Sigmoid colon (tissue), 7 donors: ENCODE data around the gene CA9. TPM values are rescaled to one million over a fixed set of nuclear protein-coding genes. Genes with fewer than 3 reads are reported as not detected.

ENCODE experiments used
- DNase-seq: peaks from one replicate; pipeline ENCODE4 v3.0.0-alpha.2; 2019
- H3K27ac ChIP-seq, 4 donors: fragments of 200-600 bp; sonication (generic); one replicate each; pipeline ENCODE4 v1.5.1; 2016 to 2019; ENCODE audit warnings: mild to moderate bottlenecking in 1 of 4
- H3K27me3 ChIP-seq, 3 donors: fragments of 200-600 bp; sonication (generic); one replicate each; pipeline ENCODE4 v1.5.1; 2019; ENCODE audit warnings: mild to moderate bottlenecking in 1 of 3
- H3K36me3 ChIP-seq, 4 donors: fragments of 200-600 bp; sonication (generic); one replicate each; pipeline ENCODE4 v1.5.1; 2016 to 2019
- H3K4me1 ChIP-seq, 4 donors: fragments of 200-600 bp; sonication (generic); one replicate each; pipeline ENCODE4 v1.5.1; 2017 to 2019
- H3K4me3 ChIP-seq, 4 donors: fragments of 200-600 bp; sonication (generic); one replicate each; pipeline ENCODE4 v1.5.1; 2017 to 2019; ENCODE audit warnings: mild to moderate bottlenecking in 2 of 4, moderate library complexity in 1 of 4
- H3K9me3 ChIP-seq, 4 donors: fragments of 200-600 bp in 3 of 4; sonication (generic) in 3 of 4; one replicate each; pipeline versions ENCODE4 v1.5.1 to v1.6.1; 2013 to 2019
- EP300 ChIP-seq, 4 donors: sonication (generic); formaldehyde crosslinking; IDR thresholded peaks; one replicate each; pipeline ENCODE4 v1.6.1; 2017; ENCODE audit warnings: antibody characterized with exemption in 4 of 4
- POLR2A ChIP-seq, 2 donors: fragments of 450-650 bp; IDR thresholded peaks; one replicate each; pipeline ENCODE4 v1.6.1; 2016; ENCODE audit warnings: antibody characterized with exemption in 2 of 2, mild to moderate bottlenecking in 2 of 2, moderate library complexity in 2 of 2
- POLR2AphosphoS5 ChIP-seq, 4 donors: sonication (generic); formaldehyde crosslinking; IDR thresholded peaks; one replicate each; pipeline ENCODE4 v1.6.1; 2017; ENCODE audit warnings: antibody characterized with exemption in 4 of 4
- WGBS, 2 donors: extraction: QIAGEN DNeasy Blood & Tissue Kit; methylation state at CpG; one replicate each; pipeline ENCODE4 v1.1.7; 2013; 5-methylcytosine and 5-hydroxymethylcytosine counted together
- intact Hi-C: fragments of 100-400 bp; cut with DNase I; formaldehyde crosslinking; loops from one replicate; pipeline ENCODE4 v1.15.1; 2023
- polyA plus RNA-seq, 3 donors: library from polyadenylated mRNA; stranded (reverse); fragments of 200-250 nt; gene quantifications; one replicate each; pipeline ENCODE4 v1.2.3, GENCODE V29; 2013
- total RNA-seq, 4 donors: library from RNA; depleted of rRNA; stranded (reverse); fragments of >200 nt; gene quantifications; one replicate each; pipeline ENCODE4 v1.1.0, GENCODE V29; 2016
- TF ChIP-seq, protein P1 (sequence below), 4 experiments: fragments of 450-650 bp in 3 of 4; fragments of 200-600 bp in 1 of 4; IDR thresholded peaks; one replicate each; pipeline ENCODE4 v1.5.1; 2016 to 2019; ENCODE audit warnings: antibody characterized with exemption in 4 of 4, mild to moderate bottlenecking in 3 of 4, moderate library complexity in 2 of 4
- donor health status: healthy with polysubstance abuse.
- donor health status: Bipolar disorder and iron deficiency.
- donor health status: healthy.

The CA9 gene
- total and polyA plus RNA-seq, 7 donors: 0.33 to 1.7 (median 0.71) TPM; not detected in 4

DNA sequence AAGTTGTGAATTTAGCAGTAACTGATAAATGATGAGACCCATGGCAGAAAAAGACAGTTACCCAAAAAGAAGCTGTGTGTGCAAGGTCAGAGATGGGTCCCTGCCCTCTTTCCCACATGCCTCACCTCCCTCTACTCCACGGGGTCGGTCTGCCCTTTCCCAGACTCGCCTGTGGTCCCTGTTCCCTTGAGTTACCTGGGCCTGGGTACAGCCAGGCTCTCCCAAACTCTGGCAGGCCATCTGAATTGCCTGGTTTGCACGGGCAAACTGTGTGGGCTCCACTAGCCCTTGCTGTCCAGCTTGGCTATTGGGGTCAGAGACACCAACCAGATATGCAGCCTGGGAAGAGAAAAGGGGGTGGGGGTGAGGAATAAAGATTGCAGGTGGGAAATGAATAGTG is 34.4 kb downstream of the CA9 start:
- TF ChIP-seq, protein P1, sequence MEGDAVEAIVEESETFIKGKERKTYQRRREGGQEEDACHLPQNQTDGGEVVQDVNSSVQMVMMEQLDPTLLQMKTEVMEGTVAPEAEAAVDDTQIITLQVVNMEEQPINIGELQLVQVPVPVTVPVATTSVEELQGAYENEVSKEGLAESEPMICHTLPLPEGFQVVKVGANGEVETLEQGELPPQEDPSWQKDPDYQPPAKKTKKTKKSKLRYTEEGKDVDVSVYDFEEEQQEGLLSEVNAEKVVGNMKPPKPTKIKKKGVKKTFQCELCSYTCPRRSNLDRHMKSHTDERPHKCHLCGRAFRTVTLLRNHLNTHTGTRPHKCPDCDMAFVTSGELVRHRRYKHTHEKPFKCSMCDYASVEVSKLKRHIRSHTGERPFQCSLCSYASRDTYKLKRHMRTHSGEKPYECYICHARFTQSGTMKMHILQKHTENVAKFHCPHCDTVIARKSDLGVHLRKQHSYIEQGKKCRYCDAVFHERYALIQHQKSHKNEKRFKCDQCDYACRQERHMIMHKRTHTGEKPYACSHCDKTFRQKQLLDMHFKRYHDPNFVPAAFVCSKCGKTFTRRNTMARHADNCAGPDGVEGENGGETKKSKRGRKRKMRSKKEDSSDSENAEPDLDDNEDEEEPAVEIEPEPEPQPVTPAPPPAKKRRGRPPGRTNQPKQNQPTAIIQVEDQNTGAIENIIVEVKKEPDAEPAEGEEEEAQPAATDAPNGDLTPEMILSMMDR (IDR thresholded peaks at IDR 0.05): no peak
- no peak for TF ChIP-seq POLR2A (IDR thresholded peaks at IDR 0.05)
- no peak for TF ChIP-seq POLR2AphosphoS5 (IDR thresholded peaks at IDR 0.05)
- TF ChIP-seq EP300 (IDR thresholded peaks at IDR 0.05): no peak
- H3K4me1 ChIP-seq: no peaks in the 10 kb centered on the region
- no peaks in the 10 kb centered on the region for H3K9me3 ChIP-seq
- 97 to 99% methylated on average over 4 of the region's 4 CpGs for WGBS, 2 donors
- no peaks in the 10 kb centered on the region for H3K27me3 ChIP-seq
- H3K36me3 ChIP-seq: peaks cover 91 to 100% (median 94%) of the 10 kb centered on the region in 4 donors
- H3K27ac ChIP-seq: peak overlapping the region; percentile 27 to 49 (median 36)
- intact Hi-C loops: no loop called here
- peak; percentile 54 for DNase-seq
- H3K4me3 ChIP-seq: no peak overlapping the region

DNA sequence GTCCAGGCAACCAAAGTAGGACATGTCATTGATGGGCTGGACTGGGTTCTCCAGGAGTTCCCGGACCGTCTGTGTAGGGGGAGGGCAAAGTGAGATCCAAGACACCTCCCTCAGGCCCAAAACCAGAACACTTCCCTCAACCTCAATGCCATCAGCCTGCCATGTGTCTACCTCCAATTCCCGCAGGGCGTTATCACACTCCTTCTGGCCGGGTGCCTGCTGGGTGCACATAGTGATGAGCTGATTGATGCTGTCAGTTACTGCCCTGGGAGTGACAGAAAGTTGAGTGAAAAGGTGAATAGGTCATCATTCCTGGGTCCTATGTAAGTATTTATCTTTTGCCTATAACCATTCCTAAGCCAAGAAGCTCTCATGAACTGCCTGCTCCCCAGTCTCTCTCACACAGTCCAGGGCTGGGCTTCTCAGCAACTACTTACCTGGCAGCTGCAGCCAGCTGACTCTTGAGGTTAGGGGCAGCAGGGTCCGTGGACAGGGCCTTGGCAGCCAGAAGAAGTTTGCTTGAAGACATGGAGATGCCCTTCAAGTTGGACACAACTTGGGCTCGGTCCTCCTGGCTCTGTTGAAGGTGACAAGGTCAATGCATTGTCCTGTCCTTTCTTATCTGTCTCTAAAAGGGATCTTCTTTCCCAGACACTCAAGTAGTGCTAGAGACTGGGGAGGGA is 37.2 kb downstream of the CA9 start:
- Histone ChIP-seq H3K27ac (peak overlapping the region; percentile 31 to 57 (median 38)), H3K36me3 (peaks cover 85 to 100% (median 93%) of the 10 kb centered on the region in 4 donors), H3K27me3 (no peaks in the 10 kb centered on the region), H3K4me3 (no peak overlapping the region), H3K9me3 (no peaks in the 10 kb centered on the region), H3K4me1 (peaks cover 0 to 6% (median 0%) of the 10 kb centered on the region in 4 donors)
- TF ChIP-seq POLR2AphosphoS5 (IDR thresholded peaks at IDR 0.05) (peak in 1 of 4 donors; percentile 20), POLR2A (IDR thresholded peaks at IDR 0.05) (no peak), EP300 (IDR thresholded peaks at IDR 0.05) (no peak)
- TF ChIP-seq, protein P1 (IDR thresholded peaks at IDR 0.05): no peak
- intact Hi-C loops: no loop called here
- peak; percentile 45 for DNase-seq
- WGBS, 2 donors: 85 to 93% methylated on average over 7 of the region's 7 CpGs

DNA sequence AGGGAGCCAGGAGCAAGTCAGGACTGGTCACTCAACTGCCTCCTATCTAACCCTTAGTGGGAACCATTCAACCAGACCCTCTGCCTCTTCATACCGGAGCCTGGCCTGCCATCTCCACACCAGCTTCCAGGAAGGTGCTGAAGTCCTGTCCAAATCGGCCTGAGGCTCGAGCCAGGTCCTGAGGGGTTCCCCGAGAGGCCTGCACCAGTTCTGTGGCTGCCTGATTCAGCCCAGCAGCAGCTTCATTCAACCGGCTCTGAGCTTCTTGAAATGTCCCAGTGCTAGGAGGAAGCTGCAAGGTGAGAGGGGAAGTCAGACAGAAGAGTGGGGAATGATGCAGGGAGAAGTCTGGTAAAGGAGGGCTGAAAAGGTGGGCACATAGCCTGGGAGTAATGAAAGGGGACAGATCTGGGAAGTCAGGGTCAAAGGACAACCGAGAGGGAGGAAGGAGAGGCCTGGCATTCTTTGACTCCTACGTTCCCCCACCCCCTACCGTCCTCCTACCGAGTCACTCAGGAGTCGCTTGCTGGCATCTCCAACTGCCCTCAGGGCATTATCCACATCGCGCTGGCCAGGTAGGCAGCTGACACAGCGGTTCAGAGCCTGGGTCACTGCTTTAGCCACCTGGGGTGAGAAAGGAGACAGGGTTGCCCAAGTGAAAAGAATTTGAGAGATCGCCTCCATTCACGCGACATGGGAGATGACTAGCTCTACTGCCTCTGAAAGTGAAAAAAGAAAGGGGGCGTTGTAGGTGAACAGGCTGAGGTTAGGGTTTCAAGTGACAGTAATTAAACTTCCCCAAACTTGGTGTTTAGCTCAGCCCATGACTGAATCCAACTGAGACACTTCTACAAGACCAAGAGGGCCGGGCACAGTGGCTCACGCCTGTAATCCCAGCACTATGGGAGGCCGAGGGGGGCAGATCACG is 38.0 kb downstream of the CA9 start:
- Histone ChIP-seq H3K27ac (peak overlapping the region; percentile 31 to 57 (median 38)), H3K9me3 (no peaks in the 10 kb centered on the region), H3K4me3 (no peak overlapping the region), H3K27me3 (no peaks in the 10 kb centered on the region), H3K4me1 (peaks cover 0 to 6% (median 0%) of the 10 kb centered on the region in 4 donors), H3K36me3 (peaks cover 85 to 100% (median 92%) of the 10 kb centered on the region in 4 donors)
- peak; percentile 60 for DNase-seq
- 86 to 94% methylated on average over 21 of the region's 21 CpGs for WGBS, 2 donors
- intact Hi-C loops: no loop called here
- TF ChIP-seq EP300 (IDR thresholded peaks at IDR 0.05) (no peak), POLR2AphosphoS5 (IDR thresholded peaks at IDR 0.05) (no peak), POLR2A (IDR thresholded peaks at IDR 0.05) (no peak)
- TF ChIP-seq, protein P1 (IDR thresholded peaks at IDR 0.05): no peak

DNA sequence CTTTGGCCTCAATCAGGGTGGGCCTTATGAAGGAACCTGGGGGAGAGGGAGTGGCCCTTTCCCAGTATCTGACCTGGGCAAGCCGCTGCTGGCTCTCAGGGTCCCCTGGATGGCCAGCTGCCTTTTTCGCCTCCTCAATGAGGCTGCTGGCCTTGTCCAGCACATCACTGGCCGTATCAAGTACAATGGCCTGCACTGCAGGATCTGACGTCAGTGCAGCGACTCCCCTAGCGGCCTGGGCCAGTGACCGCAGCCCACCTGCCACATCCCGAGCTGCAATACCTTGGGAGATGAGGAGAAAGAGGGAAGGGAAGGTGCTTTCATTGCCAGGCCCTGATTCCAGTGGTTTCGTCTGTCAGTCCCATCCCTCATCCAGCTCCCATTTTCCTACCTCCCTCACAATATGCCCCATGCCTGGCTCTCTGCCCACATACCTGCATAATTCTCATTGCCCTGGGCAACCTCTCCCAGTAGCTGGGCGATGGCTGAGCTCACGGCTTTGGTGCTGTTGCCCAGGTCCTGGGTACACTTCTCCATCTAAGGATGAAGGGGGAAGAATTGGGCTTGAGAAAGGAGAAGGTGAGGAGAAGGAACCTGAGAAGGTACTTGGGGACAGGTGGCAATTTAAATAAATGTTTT is 39.2 kb downstream of the CA9 start:
- Histone ChIP-seq H3K36me3 (peaks cover 85 to 100% (median 92%) of the 10 kb centered on the region in 4 donors), H3K27me3 (no peaks in the 10 kb centered on the region), H3K4me3 (no peak overlapping the region), H3K27ac (peak overlapping the region; percentile 10 to 69 (median 53)), H3K4me1 (peaks cover 0 to 6% (median 0%) of the 10 kb centered on the region in 4 donors), H3K9me3 (no peaks in the 10 kb centered on the region)
- intact Hi-C loops: no loop called here
- WGBS, 2 donors: 91% methylated on average over 11 of the region's 11 CpGs
- DNase-seq: peak; percentile 64
- peak in 1 of 4 donors; percentile 8 for TF ChIP-seq POLR2AphosphoS5 (IDR thresholded peaks at IDR 0.05)
- no peak for TF ChIP-seq EP300 (IDR thresholded peaks at IDR 0.05)
